ENCODE results near the gene CADM2.

CADM2 gene

GRCh38 chr3:85189731-85190130 lies 230.9 kb downstream of the CADM2 start:
- DNase-seq (ENCODE audit: low spot score), result no peak

- no peak for DNase-seq (ENCODE audit: low spot score)
Observed at GRCh38 chr3:85193565-85193964, 234.8 kb downstream of the CADM2 start.

- no peak for DNase-seq (ENCODE audit: low spot score)
Observed at GRCh38 chr3:85208650-85209049, 249.9 kb downstream of the CADM2 start.

GRCh38 chr3:85210540-85210939 lies 251.8 kb downstream of the CADM2 start:
- no peak for DNase-seq (ENCODE audit: low spot score)

GRCh38 chr3:85228966-85229365 lies 270.2 kb downstream of the CADM2 start:
- no peak for DNase-seq (ENCODE audit: low spot score)

GRCh38 chr3:85244091-85244490 lies 285.3 kb downstream of the CADM2 start:
- DNase-seq (ENCODE audit: low spot score), result no peak

GRCh38 chr3:85244519-85244918 lies 285.7 kb downstream of the CADM2 start:
- DNase-seq (ENCODE audit: low spot score), result no peak

GRCh38 chr3:85251766-85252165 lies 293.0 kb downstream of the CADM2 start:
- DNase-seq (ENCODE audit: low spot score), result no peak

- DNase-seq (ENCODE audit: low spot score), result no peak
Observed at GRCh38 chr3:85252686-85253085, 293.9 kb downstream of the CADM2 start.

GRCh38 chr3:85254738-85255137 lies 295.9 kb downstream of the CADM2 start:
- DNase-seq (ENCODE audit: low spot score), result no peak

- no peak for DNase-seq (ENCODE audit: low spot score)
Observed at GRCh38 chr3:85255949-85256348, 297.2 kb downstream of the CADM2 start.

GRCh38 chr3:85258326-85258725 lies 299.5 kb downstream of the CADM2 start:
- DNase-seq (ENCODE audit: low spot score), result no peak

- DNase-seq (ENCODE audit: low spot score), result no peak
Observed at GRCh38 chr3:85258819-85259218, 300.0 kb downstream of the CADM2 start.

GRCh38 chr3:85259748-85260147 lies 301.0 kb downstream of the CADM2 start:
- no peak for DNase-seq (ENCODE audit: low spot score)

- DNase-seq (ENCODE audit: low spot score), result no peak
Observed at GRCh38 chr3:85264381-85264780, 305.6 kb downstream of the CADM2 start.

- no peak for DNase-seq (ENCODE audit: low spot score)
Observed at GRCh38 chr3:85270488-85270887, 311.7 kb downstream of the CADM2 start.

- no peak for DNase-seq (ENCODE audit: low spot score)
Observed at GRCh38 chr3:85271911-85272310, 313.1 kb downstream of the CADM2 start.

- DNase-seq (ENCODE audit: low spot score), result no peak
Observed at GRCh38 chr3:85288257-85288656, 329.5 kb downstream of the CADM2 start.

GRCh38 chr3:85297291-85297690 lies 338.5 kb downstream of the CADM2 start:
- no peak for DNase-seq (ENCODE audit: low spot score)

GRCh38 chr3:85298032-85298431 lies 339.2 kb downstream of the CADM2 start:
- DNase-seq (ENCODE audit: low spot score), result no peak

GRCh38 chr3:85303156-85303555 lies 344.4 kb downstream of the CADM2 start:
- no peak for DNase-seq (ENCODE audit: low spot score)

- DNase-seq (ENCODE audit: low spot score), result peak; percentile 1
Observed at GRCh38 chr3:85304360-85304964, 345.7 kb downstream of the CADM2 start.

- no peak for DNase-seq (ENCODE audit: low spot score)
Observed at GRCh38 chr3:85312331-85312730, 353.5 kb downstream of the CADM2 start.

GRCh38 chr3:85313380-85313779 lies 354.6 kb downstream of the CADM2 start:
- no peak for DNase-seq (ENCODE audit: low spot score)

- no peak for DNase-seq (ENCODE audit: low spot score)
Observed at GRCh38 chr3:85316252-85316651, 357.5 kb downstream of the CADM2 start.

All from HuH-7 (cell line).